Islet of Langerhans (tissue), 1 donor: ENCODE data around the gene MRGPRD.

Source experiments
- FAIRE-seq: peaks from one replicate; lab custom pipeline; 2011; peaks lifted over from hg19 to GRCh38; lab: Jason Lieb, UNC

Gene MRGPRD

GRCh38 chr11:68946416-68947090 is 34.2 kb downstream of the MRGPRD start:
- FAIRE-seq: no peak

GRCh38 chr11:68942751-68943271 is 38.0 kb downstream of the MRGPRD start:
- no peak for FAIRE-seq

- FAIRE-seq: no peak
These were observed 38.6 kb downstream of the MRGPRD start for GRCh38 chr11:68942095-68942620.

GRCh38 chr11:68941324-68942094 is 39.3 kb downstream of the MRGPRD start:
- no peak for FAIRE-seq

- no peak for FAIRE-seq
These were observed 40.0 kb downstream of the MRGPRD start for GRCh38 chr11:68940651-68941323.

- FAIRE-seq: no peak
These were observed 40.9 kb downstream of the MRGPRD start for GRCh38 chr11:68939583-68940555.

GRCh38 chr11:68938816-68939582 is 41.8 kb downstream of the MRGPRD start:
- FAIRE-seq: no peak

- no peak for FAIRE-seq
These were observed 42.7 kb downstream of the MRGPRD start for GRCh38 chr11:68938088-68938487.

GRCh38 chr11:68936676-68937620 is 43.8 kb downstream of the MRGPRD start:
- FAIRE-seq: no peak

- no peak for FAIRE-seq
These were observed 44.5 kb downstream of the MRGPRD start for GRCh38 chr11:68936358-68936636.

- no peak for FAIRE-seq
These were observed 45.0 kb downstream of the MRGPRD start for GRCh38 chr11:68935516-68936357.

GRCh38 chr11:68935066-68935465 is 45.7 kb downstream of the MRGPRD start:
- no peak for FAIRE-seq

GRCh38 chr11:68934666-68935065 is 46.1 kb downstream of the MRGPRD start:
- no peak for FAIRE-seq

GRCh38 chr11:68934321-68934645 is 46.5 kb downstream of the MRGPRD start:
- FAIRE-seq: no peak

- no peak for FAIRE-seq
These were observed 47.0 kb downstream of the MRGPRD start for GRCh38 chr11:68933605-68934320.

GRCh38 chr11:68932933-68933577 is 47.7 kb downstream of the MRGPRD start:
- FAIRE-seq: no peak

GRCh38 chr11:68932358-68932757 is 48.4 kb downstream of the MRGPRD start:
- no peak for FAIRE-seq

- FAIRE-seq: no peak
These were observed 48.9 kb downstream of the MRGPRD start for GRCh38 chr11:68931911-68932310.
